Lower lobe of right lung (tissue), 2 donors: ENCODE data around the gene RRP12. TPM values are rescaled to one million over a fixed set of nuclear protein-coding genes. Genes with fewer than 3 reads are reported as not detected.

ENCODE experiments used
- ATAC-seq, 2 donors: fragments of 200-7000 bp; cut with Tn5 transposase; one replicate each; pipeline ENCODE4 v1.9.1; 2020 to 2022; ENCODE audit warnings: mild to moderate bottlenecking in 2 of 2, moderate library complexity in 2 of 2
- DNase-seq: peaks from one replicate; pipeline ENCODE4 v3.0.0-alpha.2; 2020
- H3K27ac ChIP-seq: fragments of 200-600 bp; one replicate; pipeline ENCODE4 v1.8.0; 2022
- H3K27me3 ChIP-seq: fragments of 200-600 bp; one replicate; pipeline ENCODE4 v1.8.0; 2022; ENCODE audit warnings: low read depth
- H3K36me3 ChIP-seq: fragments of 200-600 bp; one replicate; pipeline ENCODE4 v1.8.0; 2022; ENCODE audit warnings: mild to moderate bottlenecking
- H3K4me1 ChIP-seq: fragments of 200-600 bp; one replicate; pipeline ENCODE4 v1.8.0; 2022
- H3K4me3 ChIP-seq: fragments of 200-600 bp; one replicate; pipeline ENCODE4 v1.8.0; 2022; ENCODE audit warnings: mild to moderate bottlenecking
- H3K9me3 ChIP-seq: fragments of 200-600 bp; one replicate; pipeline ENCODE4 v1.8.0; 2022
- intact Hi-C: fragments of 100-400 bp; cut with DNase I; formaldehyde crosslinking; loops from one replicate; pipeline ENCODE4 v1.11.0; 2022
- total RNA-seq: library from RNA; stranded (reverse); fragmentation: NEBNext Ultra II Directional; extraction: Animal tissue kit (Norgen Biotek cat#: 25700); gene quantifications from one replicate; pipeline ENCODE4 v1.2.1, GENCODE V29; 2021
- TF ChIP-seq, protein P1 (sequence below): fragments of 200-600 bp; IDR thresholded peaks from one replicate; pipeline ENCODE4 v1.8.0; 2022; ENCODE audit warnings: antibody characterized with exemption, mild to moderate bottlenecking
- donor health status: DM: no; HTN: yes; CAD: no; lungs with severe emphysema.

Gene RRP12
- total RNA-seq, 1 donor from 2014 or later, result 24.0 TPM

DNA sequence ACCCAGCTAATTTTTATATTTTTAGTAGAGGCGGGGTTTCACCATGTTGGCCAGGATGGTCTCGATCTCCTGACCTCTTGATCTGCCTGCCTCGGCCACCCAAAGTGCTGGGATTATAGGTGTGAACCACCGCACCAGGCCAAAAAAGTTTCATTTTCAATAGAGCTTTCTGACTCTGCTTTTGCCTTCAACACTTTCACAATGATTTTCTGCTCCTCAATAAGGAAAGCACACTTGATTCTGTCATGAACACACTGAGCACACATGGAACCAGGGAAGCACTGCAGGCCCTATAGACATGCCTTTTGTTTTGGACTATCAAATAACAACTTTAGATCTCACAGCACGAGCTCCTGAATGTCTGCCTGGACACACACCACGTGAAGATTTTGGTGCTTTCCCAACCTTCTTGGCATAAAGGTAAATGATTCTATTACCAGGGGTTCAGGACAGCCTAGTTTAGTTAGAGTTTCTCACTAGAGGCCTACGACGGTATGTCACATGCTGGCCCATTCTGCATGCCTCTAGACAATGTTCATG lies 8.0 kb downstream of the RRP12 start:
- Histone ChIP-seq H3K36me3 (peaks cover 81% of the 10 kb centered on the region), H3K9me3 (no peaks in the 10 kb centered on the region), H3K27me3 (no peaks in the 10 kb centered on the region), H3K4me3 (no peak overlapping the region), H3K4me1 (no peaks in the 10 kb centered on the region), H3K27ac (no peak overlapping the region)
- DNase-seq (no peak), ATAC-seq (no peak)
- TF ChIP-seq, protein P1, sequence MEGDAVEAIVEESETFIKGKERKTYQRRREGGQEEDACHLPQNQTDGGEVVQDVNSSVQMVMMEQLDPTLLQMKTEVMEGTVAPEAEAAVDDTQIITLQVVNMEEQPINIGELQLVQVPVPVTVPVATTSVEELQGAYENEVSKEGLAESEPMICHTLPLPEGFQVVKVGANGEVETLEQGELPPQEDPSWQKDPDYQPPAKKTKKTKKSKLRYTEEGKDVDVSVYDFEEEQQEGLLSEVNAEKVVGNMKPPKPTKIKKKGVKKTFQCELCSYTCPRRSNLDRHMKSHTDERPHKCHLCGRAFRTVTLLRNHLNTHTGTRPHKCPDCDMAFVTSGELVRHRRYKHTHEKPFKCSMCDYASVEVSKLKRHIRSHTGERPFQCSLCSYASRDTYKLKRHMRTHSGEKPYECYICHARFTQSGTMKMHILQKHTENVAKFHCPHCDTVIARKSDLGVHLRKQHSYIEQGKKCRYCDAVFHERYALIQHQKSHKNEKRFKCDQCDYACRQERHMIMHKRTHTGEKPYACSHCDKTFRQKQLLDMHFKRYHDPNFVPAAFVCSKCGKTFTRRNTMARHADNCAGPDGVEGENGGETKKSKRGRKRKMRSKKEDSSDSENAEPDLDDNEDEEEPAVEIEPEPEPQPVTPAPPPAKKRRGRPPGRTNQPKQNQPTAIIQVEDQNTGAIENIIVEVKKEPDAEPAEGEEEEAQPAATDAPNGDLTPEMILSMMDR, result no peak
- intact Hi-C loops, result no loop called here

DNA sequence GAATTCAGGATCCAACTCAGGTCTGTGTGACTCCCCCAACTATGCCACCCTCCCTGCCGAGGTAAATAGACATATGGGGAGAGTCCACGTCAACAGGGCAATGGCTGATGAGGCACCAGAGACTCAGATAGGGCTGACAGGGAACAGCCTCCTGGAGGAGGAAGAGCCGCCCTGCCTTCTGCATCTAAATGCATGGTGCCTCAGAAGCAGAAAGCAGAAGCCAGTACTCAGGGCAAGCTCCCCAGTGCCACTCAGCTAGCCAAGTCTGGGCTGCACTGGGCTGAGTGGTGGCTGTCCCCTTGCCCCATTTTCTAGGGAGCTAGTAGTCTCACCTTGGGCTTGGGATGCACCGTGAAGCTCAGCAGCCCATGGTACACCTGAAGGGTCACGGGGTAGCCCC lies 11.0 kb downstream of the RRP12 start:
- peaks cover 78% of the 10 kb centered on the region for H3K36me3 ChIP-seq
- ATAC-seq, result peak in 1 of 2 donors; percentile 22
- TF ChIP-seq, protein P1, result no peak

DNA sequence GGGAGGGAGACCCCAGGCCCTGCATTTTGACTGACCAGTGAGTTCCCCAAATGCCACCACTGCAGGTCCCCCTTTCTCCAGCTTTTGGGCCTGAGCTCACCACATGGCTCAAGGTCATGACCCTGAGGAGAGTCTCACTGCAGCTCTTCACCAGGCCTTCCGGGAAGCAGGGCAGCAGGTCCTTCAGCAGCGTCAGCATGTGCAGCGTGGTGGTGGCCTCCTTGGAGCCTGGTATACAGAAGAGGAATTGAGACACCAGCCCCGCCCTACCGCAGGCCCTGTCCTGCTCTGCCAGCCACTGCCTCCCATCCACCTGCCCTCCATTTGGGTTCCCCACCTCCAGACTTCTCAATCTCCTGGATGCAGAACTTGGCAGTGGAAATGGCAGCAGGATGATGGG lies 13.0 kb downstream of the RRP12 start:
- Histone ChIP-seq H3K27me3 (no peaks in the 10 kb centered on the region), H3K9me3 (no peaks in the 10 kb centered on the region), H3K36me3 (peaks cover 70% of the 10 kb centered on the region), H3K4me1 (no peaks in the 10 kb centered on the region), H3K4me3 (no peak overlapping the region), H3K27ac (no peak overlapping the region)
- DNase-seq, result no peak
- intact Hi-C loops, result no loop called here
- ATAC-seq, result peak; percentile 37 to 51
- TF ChIP-seq, protein P1, result no peak

More for the DNA sequence above, 11.0 kb downstream of the RRP12 start:
- H3K27ac ChIP-seq, result no peak overlapping the region
- intact Hi-C loops, result no loop called here
- H3K27me3 ChIP-seq, result no peaks in the 10 kb centered on the region
- no peak overlapping the region for H3K4me3 ChIP-seq
- H3K9me3 ChIP-seq, result no peaks in the 10 kb centered on the region
- DNase-seq, result no peak
- no peaks in the 10 kb centered on the region for H3K4me1 ChIP-seq

DNA sequence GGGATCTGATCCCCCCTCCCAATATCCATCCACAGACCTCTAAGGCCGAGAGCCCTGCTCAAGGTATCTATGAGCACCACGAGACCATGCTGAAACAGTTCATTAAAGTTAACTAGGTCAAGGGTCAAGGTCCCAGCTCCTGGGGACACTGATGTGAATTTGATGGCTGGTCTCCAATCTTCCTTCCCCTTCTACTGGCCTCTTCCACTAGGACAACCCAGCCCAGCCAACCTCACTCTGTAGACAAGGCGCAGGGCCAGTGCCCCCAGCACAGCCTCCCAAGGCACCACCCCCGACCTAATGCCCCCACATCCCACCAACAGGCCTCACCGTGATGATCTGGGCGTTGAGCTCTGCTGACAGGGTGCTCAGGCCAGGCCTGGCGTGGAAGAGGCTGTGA lies 15.6 kb downstream of the RRP12 start:
- ATAC-seq (no peak), DNase-seq (no peak)
- H3K27ac ChIP-seq, result no peak overlapping the region
- TF ChIP-seq, protein P1, result no peak
- H3K4me3 ChIP-seq, result no peak overlapping the region
- H3K36me3 ChIP-seq, result peaks cover 69% of the 10 kb centered on the region
- no peaks in the 10 kb centered on the region for H3K4me1 ChIP-seq
- no peaks in the 10 kb centered on the region for H3K9me3 ChIP-seq
- H3K27me3 ChIP-seq, result no peaks in the 10 kb centered on the region
- intact Hi-C loops, result no loop called here

DNA sequence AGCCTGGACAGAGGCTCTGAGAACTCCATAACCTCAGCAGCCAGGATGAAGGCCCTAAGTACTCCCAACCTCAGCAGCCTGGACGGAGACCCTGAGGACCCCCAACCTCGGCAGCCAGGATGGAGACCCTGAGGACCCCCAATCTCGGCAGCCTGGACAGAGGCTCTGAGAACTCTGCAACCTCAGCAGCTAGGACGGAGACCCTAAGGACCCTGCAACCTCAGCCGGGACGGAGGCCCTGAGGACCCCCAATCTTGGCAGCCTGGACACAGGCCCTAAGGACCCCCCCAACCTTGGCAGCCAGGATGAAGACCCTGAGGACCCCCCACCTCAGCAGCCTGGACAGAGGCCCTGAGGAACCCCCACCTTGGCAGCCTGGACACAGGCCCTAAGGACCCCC lies 16.5 kb downstream of the RRP12 start:
- Histone ChIP-seq H3K36me3 (peaks cover 69% of the 10 kb centered on the region), H3K4me3 (no peak overlapping the region), H3K27me3 (no peaks in the 10 kb centered on the region), H3K4me1 (no peaks in the 10 kb centered on the region), H3K9me3 (no peaks in the 10 kb centered on the region), H3K27ac (no peak overlapping the region)
- ATAC-seq (no peak), DNase-seq (no peak)
- intact Hi-C loops, result no loop called here
- TF ChIP-seq, protein P1, result no peak
